ENCODE measurements around the gene NCKAP5L. TPM values are rescaled to one million over a fixed set of nuclear protein-coding genes. Genes with fewer than 3 reads are reported as not detected.
"Not testable (repeated sequence)": the region's sequence is repeated elsewhere in the genome, so short reads cannot be mapped to it uniquely, and the experiment has no call there.

The NCKAP5L gene
- total RNA-seq, 1 donor from 2014 or later = 23.2 TPM

DNA sequence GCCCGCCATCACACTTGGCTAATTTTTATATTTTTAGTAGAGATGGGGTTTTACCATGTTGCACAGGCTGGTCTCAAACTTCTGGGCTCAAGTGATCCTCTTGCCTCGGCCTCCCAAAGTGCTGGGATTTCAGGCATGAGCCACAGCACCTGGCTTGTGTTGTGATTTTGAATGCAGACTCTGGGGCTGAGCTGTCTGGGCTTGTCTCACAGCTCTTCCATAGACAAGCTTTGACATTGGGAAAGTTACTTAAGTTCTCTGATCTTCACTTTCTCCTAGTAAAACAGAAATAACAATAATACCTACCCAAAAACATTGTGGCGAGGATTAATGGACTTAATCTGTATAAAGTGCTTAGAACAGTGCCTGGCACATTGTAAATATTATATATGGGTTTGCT lies 50.9 kb downstream of the NCKAP5L start:
- Histone ChIP-seq H3K27ac (no peak overlapping the region), H3K27me3 (no peaks in the 10 kb centered on the region), H3K9me3 (no peaks in the 10 kb centered on the region), H3K36me3 (no peaks in the 10 kb centered on the region), H3K4me3 (no peak overlapping the region), H3K4me1 (peaks cover 6% of the 10 kb centered on the region)
- intact Hi-C loops (cut with DNase I) = loop anchor here (5.0 kb wide), 1 partner anchor 65 kb away; the partner anchor contains the start of gene BCDIN3D
- no peak for ATAC-seq
- no peak for DNase-seq
- TF ChIP-seq, protein P1, sequence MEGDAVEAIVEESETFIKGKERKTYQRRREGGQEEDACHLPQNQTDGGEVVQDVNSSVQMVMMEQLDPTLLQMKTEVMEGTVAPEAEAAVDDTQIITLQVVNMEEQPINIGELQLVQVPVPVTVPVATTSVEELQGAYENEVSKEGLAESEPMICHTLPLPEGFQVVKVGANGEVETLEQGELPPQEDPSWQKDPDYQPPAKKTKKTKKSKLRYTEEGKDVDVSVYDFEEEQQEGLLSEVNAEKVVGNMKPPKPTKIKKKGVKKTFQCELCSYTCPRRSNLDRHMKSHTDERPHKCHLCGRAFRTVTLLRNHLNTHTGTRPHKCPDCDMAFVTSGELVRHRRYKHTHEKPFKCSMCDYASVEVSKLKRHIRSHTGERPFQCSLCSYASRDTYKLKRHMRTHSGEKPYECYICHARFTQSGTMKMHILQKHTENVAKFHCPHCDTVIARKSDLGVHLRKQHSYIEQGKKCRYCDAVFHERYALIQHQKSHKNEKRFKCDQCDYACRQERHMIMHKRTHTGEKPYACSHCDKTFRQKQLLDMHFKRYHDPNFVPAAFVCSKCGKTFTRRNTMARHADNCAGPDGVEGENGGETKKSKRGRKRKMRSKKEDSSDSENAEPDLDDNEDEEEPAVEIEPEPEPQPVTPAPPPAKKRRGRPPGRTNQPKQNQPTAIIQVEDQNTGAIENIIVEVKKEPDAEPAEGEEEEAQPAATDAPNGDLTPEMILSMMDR (IDR thresholded peaks at IDR 0.05) = no peak

DNA sequence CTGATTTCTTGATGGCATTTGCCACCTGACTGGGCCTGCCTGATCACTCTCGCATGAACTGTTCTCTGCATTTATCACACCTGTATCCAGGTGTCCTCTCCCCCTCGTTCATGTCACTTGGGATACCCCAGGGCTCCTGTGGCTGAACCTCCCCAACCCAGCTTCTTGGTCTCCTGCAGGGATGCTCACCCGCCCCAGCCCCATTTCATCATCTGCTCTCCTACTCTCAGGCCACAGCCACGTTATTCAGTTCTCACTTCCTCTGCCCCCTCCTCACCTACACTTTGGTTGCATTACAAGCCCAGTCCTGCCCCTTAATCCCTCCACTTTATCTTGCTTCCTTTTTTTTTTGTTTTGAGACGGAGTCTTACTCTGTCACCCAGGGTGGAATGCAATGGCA lies 51.4 kb downstream of the NCKAP5L start:
- ATAC-seq (no peak), DNase-seq (no peak)
- Histone ChIP-seq H3K27ac (no peak overlapping the region), H3K36me3 (no peaks in the 10 kb centered on the region), H3K4me1 (peaks cover 6% of the 10 kb centered on the region), H3K27me3 (no peaks in the 10 kb centered on the region), H3K9me3 (no peaks in the 10 kb centered on the region), H3K4me3 (no peak overlapping the region)
- TF ChIP-seq, protein P1 (IDR thresholded peaks at IDR 0.05) = no peak
- intact Hi-C loops (cut with DNase I) = loop anchor here (5.0 kb wide), 1 partner anchor 65 kb away; the partner anchor contains the start of gene BCDIN3D

DNA sequence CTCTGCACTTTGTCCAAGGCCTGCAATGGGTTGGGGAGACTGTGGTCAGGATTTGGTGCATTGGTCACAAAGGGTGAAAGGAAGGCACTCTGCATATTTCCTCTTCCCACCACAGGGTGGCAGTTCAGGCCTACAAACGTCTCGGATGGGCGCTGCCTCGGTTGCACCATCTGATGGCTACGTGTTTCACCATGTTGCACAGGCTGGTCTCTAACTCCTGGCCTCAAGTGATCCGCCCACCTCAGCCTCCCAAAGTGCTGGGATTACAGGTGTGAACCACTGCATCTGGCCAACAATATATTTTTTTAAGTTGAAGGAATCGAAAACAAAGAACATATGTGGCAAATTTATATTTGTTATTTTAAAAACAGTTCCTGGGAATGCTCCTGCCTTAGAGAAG lies 51.8 kb downstream of the NCKAP5L start:
- intact Hi-C loops (cut with DNase I) = loop anchor here (5.0 kb wide), 1 partner anchor 66 kb away; the partner anchor contains the start of gene BCDIN3D
- Histone ChIP-seq H3K27me3 (no peaks in the 10 kb centered on the region), H3K27ac (no peak overlapping the region), H3K4me1 (peaks cover 6% of the 10 kb centered on the region), H3K9me3 (no peaks in the 10 kb centered on the region), H3K36me3 (no peaks in the 10 kb centered on the region), H3K4me3 (no peak overlapping the region)
- TF ChIP-seq, protein P1 (IDR thresholded peaks at IDR 0.05) = peak; percentile 80
- DNase-seq = peak; percentile 78
- ATAC-seq = peak; percentile 95

DNA sequence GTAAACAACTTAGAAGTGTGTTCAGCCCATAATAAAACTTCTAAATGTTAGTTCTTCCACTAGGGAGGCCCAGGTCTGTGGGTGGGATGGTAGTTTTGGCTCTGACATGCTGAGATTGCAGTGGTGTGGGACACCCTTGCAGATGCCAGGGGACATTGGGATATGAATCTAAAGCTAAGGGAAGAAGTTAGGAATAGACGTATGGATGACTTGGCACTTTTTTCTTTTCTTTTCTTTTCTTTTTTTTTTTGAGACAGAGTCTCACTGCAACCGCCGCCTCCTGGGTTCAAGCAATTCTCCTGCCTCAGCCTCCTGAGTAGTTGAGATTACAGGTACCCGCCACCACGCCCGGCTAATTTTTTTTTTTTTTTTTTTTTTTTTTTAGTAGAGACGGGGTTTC lies 55.1 kb downstream of the NCKAP5L start:
- H3K36me3 ChIP-seq; ATAC-seq; H3K9me3 ChIP-seq; H3K27me3 ChIP-seq; H3K27ac ChIP-seq; H3K4me3 ChIP-seq; H3K4me1 ChIP-seq; DNase-seq; intact Hi-C loops (cut with DNase I): not testable (repeated sequence)

DNA sequence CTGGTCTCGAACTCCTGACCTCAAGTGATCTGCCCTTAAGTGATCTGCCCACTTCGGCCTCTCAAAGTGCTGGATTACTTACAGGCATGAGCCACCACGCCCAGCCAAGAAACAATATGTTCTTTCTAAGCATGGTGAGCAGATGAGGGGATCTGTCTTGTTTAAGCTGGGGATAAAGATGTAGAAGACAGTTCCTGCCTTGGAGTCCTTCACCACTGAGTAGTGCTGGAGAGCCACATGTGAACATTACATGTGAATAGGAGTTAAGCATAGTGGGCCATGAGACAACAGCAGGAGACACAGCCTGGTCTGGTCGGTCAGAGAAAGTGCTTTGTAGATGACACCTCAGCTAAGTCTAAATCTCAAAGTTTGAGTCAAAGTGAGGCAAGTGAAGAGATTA lies 60.9 kb downstream of the NCKAP5L start:
- intact Hi-C loops (cut with DNase I) = no loop called here
- DNase-seq (no peak), ATAC-seq (no peak)
- Histone ChIP-seq H3K27me3 (no peaks in the 10 kb centered on the region), H3K36me3 (peaks cover 29% of the 10 kb centered on the region), H3K4me3 (no peak overlapping the region), H3K4me1 (peaks cover 9% of the 10 kb centered on the region), H3K27ac (no peak overlapping the region), H3K9me3 (no peaks in the 10 kb centered on the region)
- TF ChIP-seq, protein P1 (IDR thresholded peaks at IDR 0.05) = no peak

DNA sequence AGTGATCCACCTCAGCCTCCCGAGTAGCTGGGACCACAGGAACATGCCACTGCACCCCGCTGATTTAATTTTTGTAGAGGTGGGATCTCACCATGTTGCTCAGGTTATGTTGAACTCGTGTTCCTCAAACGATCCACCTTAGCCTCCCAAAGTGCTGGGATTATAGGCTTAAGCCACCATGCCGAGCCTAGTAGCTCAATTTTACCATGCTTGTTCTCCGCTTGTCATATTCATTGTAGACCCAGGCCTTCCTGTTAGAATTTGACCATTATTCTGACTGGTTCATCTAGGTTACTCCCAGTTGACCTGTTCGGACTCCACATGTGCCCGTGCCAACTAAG lies 62.1 kb downstream of the NCKAP5L start:
- Histone ChIP-seq H3K9me3 (no peaks in the 10 kb centered on the region), H3K4me1 (peaks cover 10% of the 10 kb centered on the region), H3K27ac (no peak overlapping the region), H3K27me3 (no peaks in the 10 kb centered on the region), H3K4me3 (no peak overlapping the region), H3K36me3 (peaks cover 42% of the 10 kb centered on the region)
- no peak for ATAC-seq
- TF ChIP-seq, protein P1 (IDR thresholded peaks at IDR 0.05) = no peak
- intact Hi-C loops (cut with DNase I) = no loop called here
- DNase-seq = no peak
